Mesothelial cell of epicardium (in vitro differentiated cells): Measurements from ENCODE around the gene CCL7. TPM values are rescaled to one million over a fixed set of nuclear protein-coding genes. Genes with fewer than 3 reads are reported as not detected.

Source experiments
- DNase-seq, 2 experiments: peaks; one replicate each; pipeline ENCODE4 v3.0.0; 2021; ENCODE audit warnings: low spot score in 2 of 2; ENCODE audit not compliant: unreplicated experiment in 2 of 2
- H3K27ac Mint-ChIP-seq: 2 replicates; pipeline ENCODE4 v1.8.0; 2021; ENCODE audit warnings: mixed read lengths
- H3K27me3 Mint-ChIP-seq: 2 replicates; pipeline ENCODE4 v1.8.0; 2021; ENCODE audit warnings: low read depth, mixed read lengths
- H3K36me3 Mint-ChIP-seq: 2 replicates; pipeline ENCODE4 v1.8.0; 2021; ENCODE audit warnings: mixed read lengths
- H3K4me1 Mint-ChIP-seq: 2 replicates; pipeline ENCODE4 v1.8.0; 2021; ENCODE audit warnings: mixed read lengths
- H3K4me3 Mint-ChIP-seq: 2 replicates; pipeline ENCODE4 v1.8.0; 2021; ENCODE audit warnings: mild to moderate bottlenecking, moderate library complexity, mixed read lengths
- H3K9me3 Mint-ChIP-seq: 2 replicates; pipeline ENCODE4 v1.8.0; 2021; ENCODE audit warnings: mixed read lengths
- total RNA-seq: library from RNA; stranded (reverse); gene quantifications from 3 replicates; pipeline ENCODE4 v1.2.1, GENCODE V29; 2021
- TF ChIP-seq, protein P1 (sequence below): fragments of 200-600 bp; sonication (generic); IDR thresholded peaks from one replicate; pipeline ENCODE4 v1.5.0; 2021; ENCODE audit warnings: antibody characterized with exemption; ENCODE audit not compliant: unreplicated experiment

Gene CCL7
- total RNA-seq, 1 donor from 2014 or later = not detected

DNA sequence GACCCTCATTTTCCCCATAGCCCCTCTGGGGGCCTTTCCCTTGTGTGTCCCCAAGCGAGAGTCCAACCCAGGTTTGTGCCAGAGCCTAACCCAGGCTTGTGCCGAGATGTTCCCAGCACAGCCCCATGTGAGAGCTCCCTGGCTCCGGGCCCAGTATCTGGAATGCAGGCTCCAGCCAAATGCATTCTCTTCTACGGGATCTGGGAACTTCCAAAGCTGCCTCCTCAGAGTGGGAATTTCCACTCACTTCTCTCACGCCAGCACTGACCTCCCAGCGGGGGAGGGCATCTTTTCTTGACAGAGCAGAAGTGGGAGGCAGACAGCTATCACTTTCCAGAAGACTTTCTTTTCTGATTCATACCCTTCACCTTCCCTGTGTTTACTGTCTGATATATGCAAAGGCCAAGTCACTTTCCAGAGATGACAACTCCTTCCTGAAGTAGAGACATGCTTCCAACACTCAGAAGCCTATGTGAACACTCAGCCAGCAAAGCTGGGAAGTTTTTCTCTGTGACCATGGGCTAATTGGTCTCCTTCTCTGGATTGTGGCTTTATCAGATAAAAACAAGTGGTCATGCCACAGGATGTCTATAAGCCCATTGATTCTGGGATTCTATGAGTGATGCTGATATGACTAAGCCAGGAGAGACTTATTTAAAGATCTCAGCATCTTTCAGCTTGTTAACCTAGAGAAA lies 17.4 kb upstream of the CCL7 start:
- Mint-ChIP-seq H3K4me1 (peaks cover 66% of the 10 kb centered on the region), H3K9me3 (no peaks in the 10 kb centered on the region), H3K27ac (peak overlapping the region; percentile 98), H3K36me3 (no peaks in the 10 kb centered on the region), H3K4me3 (peak overlapping the region; percentile 11), H3K27me3 (peaks cover 3% of the 10 kb centered on the region)
- TF ChIP-seq, protein P1, sequence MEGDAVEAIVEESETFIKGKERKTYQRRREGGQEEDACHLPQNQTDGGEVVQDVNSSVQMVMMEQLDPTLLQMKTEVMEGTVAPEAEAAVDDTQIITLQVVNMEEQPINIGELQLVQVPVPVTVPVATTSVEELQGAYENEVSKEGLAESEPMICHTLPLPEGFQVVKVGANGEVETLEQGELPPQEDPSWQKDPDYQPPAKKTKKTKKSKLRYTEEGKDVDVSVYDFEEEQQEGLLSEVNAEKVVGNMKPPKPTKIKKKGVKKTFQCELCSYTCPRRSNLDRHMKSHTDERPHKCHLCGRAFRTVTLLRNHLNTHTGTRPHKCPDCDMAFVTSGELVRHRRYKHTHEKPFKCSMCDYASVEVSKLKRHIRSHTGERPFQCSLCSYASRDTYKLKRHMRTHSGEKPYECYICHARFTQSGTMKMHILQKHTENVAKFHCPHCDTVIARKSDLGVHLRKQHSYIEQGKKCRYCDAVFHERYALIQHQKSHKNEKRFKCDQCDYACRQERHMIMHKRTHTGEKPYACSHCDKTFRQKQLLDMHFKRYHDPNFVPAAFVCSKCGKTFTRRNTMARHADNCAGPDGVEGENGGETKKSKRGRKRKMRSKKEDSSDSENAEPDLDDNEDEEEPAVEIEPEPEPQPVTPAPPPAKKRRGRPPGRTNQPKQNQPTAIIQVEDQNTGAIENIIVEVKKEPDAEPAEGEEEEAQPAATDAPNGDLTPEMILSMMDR = no peak
- DNase-seq = peak; percentile 69 to 89

DNA sequence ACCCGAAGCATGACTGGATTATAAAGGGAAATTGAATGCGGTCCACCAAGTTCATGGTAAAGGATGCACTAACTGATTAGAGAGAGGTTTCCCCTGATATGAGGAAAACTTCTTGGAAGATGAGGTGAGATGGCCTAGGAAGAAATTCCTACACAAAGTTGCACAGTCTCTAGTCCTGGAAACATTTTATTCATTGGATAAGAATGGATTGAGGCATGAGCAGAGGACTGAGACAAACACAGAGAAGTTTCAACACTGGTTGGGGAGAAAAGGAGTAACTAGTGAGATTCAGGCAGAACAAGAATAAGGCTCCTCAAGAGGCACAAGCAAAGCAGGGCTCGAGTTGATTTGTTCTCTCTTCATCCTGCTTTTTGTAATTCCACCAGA lies 16.9 kb upstream of the CCL7 start:
- H3K4me3 Mint-ChIP-seq = peak overlapping the region; percentile 11
- H3K4me1 Mint-ChIP-seq = peaks cover 66% of the 10 kb centered on the region
- no peaks in the 10 kb centered on the region for H3K36me3 Mint-ChIP-seq
- H3K27me3 Mint-ChIP-seq = no peaks in the 10 kb centered on the region
- no peaks in the 10 kb centered on the region for H3K9me3 Mint-ChIP-seq
- H3K27ac Mint-ChIP-seq = peak overlapping the region; percentile 98
- TF ChIP-seq, protein P1 = no peak
- DNase-seq = no peak

DNA sequence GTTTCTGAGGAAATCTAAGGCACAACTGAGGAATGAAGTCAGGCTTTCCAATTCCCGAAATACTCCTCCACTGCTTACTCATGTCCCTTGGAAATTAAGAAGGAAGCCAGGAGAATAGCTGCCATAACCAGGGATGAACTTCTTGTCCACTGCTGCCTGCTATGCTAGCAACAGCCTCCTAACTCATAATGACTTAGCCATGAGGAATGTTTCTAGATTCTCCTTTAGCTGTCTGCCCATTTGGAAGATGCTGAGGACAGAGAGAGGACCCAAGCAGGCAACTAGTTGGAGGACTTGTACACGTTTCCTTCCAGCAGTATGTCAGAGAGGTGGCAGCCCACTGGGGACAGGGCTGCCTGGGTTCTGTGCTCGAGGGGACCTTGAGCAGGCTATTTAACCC lies 15.9 kb upstream of the CCL7 start:
- Mint-ChIP-seq H3K36me3 (no peaks in the 10 kb centered on the region), H3K27ac (peak overlapping the region; percentile 98)
- no peak for DNase-seq

DNA sequence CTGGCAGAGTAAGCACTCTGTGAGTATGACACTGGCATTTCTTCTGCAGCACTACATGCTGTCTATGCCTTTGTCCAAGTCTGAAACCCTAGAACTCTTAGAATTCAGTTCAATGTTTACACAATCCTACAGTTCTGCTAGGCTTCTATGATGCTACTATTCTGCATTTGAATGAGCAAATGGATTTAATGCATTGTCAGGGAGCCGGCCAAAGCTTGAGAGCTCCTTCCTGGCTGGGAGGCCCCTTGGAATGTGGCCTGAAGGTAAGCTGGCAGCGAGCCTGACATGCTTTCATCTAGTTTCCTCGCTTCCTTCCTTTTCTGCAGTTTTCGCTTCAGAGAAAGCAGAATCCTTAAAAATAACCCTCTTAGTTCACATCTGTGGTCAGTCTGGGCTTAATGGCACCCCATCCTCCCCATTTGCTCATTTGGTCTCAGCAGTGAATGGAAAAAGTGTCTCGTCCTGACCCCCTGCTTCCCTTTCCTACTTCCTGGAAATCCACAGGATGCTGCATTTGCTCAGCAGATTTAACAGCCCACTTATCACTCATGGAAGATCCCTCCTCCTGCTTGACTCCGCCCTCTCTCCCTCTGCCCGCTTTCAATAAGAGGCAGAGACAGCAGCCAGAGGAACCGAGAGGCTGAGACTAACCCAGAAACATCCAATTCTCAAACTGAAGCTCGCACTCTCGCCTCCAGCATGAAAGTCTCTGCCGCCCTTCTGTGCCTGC lies 15.2 kb upstream of the CCL7 start, which contains the start of gene CCL2:
Gene CCL2 (plus strand): TSS at position 635 of the 730 bp plus-strand sequence. CDS start 65 bp downstream, at position 700.
- H3K27me3 Mint-ChIP-seq = peaks cover 7% of the 10 kb centered on the region
- TF ChIP-seq, protein P1 = no peak
- peak within 1 kb of the TSS; percentile 68 for H3K4me3 Mint-ChIP-seq
- H3K4me1 Mint-ChIP-seq = peaks cover 53% of the 10 kb centered on the region
- no peaks in the 10 kb centered on the region for H3K9me3 Mint-ChIP-seq
- H3K36me3 Mint-ChIP-seq = no peaks in the 10 kb centered on the region
- peak; percentile 53 to 81 for DNase-seq
- H3K27ac Mint-ChIP-seq = peak within 1 kb of the TSS; percentile 98

More for the DNA sequence above, 15.9 kb upstream of the CCL7 start:
- TF ChIP-seq, protein P1 = no peak
- Mint-ChIP-seq H3K9me3 (no peaks in the 10 kb centered on the region), H3K4me3 (no peak overlapping the region), H3K4me1 (peaks cover 58% of the 10 kb centered on the region), H3K27me3 (peaks cover 5% of the 10 kb centered on the region)

DNA sequence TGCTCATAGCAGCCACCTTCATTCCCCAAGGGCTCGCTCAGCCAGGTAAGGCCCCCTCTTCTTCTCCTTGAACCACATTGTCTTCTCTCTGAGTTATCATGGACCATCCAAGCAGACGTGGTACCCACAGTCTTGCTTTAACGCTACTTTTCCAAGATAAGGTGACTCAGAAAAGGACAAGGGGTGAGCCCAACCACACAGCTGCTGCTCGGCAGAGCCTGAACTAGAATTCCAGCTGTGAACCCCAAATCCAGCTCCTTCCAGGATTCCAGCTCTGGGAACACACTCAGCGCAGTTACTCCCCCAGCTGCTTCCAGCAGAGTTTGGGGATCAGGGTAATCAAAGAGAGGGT lies 14.7 kb upstream of the CCL7 start:
- TF ChIP-seq, protein P1 = no peak
- no peak for DNase-seq
- H3K36me3 Mint-ChIP-seq = no peaks in the 10 kb centered on the region
- H3K27ac Mint-ChIP-seq = peak overlapping the region; percentile 98
- H3K9me3 Mint-ChIP-seq = no peaks in the 10 kb centered on the region
- peaks cover 11% of the 10 kb centered on the region for H3K27me3 Mint-ChIP-seq
- peak overlapping the region; percentile 68 for H3K4me3 Mint-ChIP-seq
- peaks cover 52% of the 10 kb centered on the region for H3K4me1 Mint-ChIP-seq
